ENCODE results near the gene GPR157.
"Not testable (repeated sequence)": the region's sequence is repeated elsewhere in the genome, so short reads cannot be mapped to it uniquely, and the experiment has no call there.

GPR157 gene

GRCh38 chr1:9145021-9145668 lies 16.2 kb upstream of the GPR157 start:
- Histone ChIP-seq H3K27me3 (ENCODE audit: insufficient read depth, low read length) (peaks cover 1% of the 10 kb centered on the region; the same call in 1 of the 2 replicates), H3K79me2 (ENCODE audit: insufficient read depth, low read length) (no peaks in the 10 kb centered on the region), H4K20me1 (ENCODE audit: insufficient read depth, low read length) (no peaks in the 10 kb centered on the region), H3K36me3 (ENCODE audit: insufficient read depth, low read length) (no peaks in the 10 kb centered on the region), H3K4me2 (ENCODE audit: low read length) (no peak overlapping the region), H3K4me3 (ENCODE audit: low read depth, low read length, poor library complexity, severe bottlenecking) (no peak overlapping the region), H3K27ac (ENCODE audit: low read depth, low read length, poor library complexity, severe bottlenecking) (no peak overlapping the region), H3K4me1 (ENCODE audit: insufficient read depth, low read length, severe bottlenecking) (no peaks in the 10 kb centered on the region), H3K9ac (ENCODE audit: low read length) (no peak overlapping the region), H3F3A (ENCODE audit: insufficient read depth, low read length) (no peaks in the 10 kb centered on the region), H2AFZ (ENCODE audit: low read length) (no peak overlapping the region), H3K9me3 (ENCODE audit: low read length) (no peaks in the 10 kb centered on the region), H3K9me2 (ENCODE audit: low read depth, low read length) (no peaks in the 10 kb centered on the region)
- TF ChIP-seq EZH2 (IDR thresholded peaks at IDR 0.05; ENCODE audit: borderline replicate concordance, low read length), result no peak
- TF ChIP-seq, protein P1, sequence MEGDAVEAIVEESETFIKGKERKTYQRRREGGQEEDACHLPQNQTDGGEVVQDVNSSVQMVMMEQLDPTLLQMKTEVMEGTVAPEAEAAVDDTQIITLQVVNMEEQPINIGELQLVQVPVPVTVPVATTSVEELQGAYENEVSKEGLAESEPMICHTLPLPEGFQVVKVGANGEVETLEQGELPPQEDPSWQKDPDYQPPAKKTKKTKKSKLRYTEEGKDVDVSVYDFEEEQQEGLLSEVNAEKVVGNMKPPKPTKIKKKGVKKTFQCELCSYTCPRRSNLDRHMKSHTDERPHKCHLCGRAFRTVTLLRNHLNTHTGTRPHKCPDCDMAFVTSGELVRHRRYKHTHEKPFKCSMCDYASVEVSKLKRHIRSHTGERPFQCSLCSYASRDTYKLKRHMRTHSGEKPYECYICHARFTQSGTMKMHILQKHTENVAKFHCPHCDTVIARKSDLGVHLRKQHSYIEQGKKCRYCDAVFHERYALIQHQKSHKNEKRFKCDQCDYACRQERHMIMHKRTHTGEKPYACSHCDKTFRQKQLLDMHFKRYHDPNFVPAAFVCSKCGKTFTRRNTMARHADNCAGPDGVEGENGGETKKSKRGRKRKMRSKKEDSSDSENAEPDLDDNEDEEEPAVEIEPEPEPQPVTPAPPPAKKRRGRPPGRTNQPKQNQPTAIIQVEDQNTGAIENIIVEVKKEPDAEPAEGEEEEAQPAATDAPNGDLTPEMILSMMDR (IDR thresholded peaks at IDR 0.05; ENCODE audit: low read length), result no peak

DNA sequence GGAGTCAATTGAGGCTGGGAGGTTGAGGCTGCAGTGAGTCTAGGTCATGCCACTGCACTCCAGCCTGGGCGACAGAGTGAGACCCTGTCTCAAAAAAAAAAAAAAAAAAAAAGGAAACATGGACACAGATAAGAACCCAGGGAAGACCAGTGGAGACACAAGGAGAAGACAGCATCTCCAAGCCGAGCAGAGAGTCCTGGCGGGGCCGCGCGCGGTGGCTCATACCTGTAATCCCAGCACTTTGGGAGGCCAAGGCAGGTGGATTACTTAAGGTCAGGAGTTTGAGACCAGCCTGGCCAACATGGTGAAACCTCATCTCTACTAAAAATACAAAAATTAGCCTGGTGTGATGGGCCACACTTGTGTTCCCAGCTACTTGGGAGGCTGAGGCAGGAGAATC lies 15.6 kb upstream of the GPR157 start:
- not testable (repeated sequence) for H3K4me2 ChIP-seq (ENCODE audit: low read length); H3K27me3 ChIP-seq (ENCODE audit: insufficient read depth, low read length); H3K36me3 ChIP-seq (ENCODE audit: insufficient read depth, low read length); H2AFZ ChIP-seq (ENCODE audit: low read length); H3K27ac ChIP-seq (ENCODE audit: low read depth, low read length, poor library complexity, severe bottlenecking); H3K9me2 ChIP-seq (ENCODE audit: low read depth, low read length); H3F3A ChIP-seq (ENCODE audit: insufficient read depth, low read length); H3K9ac ChIP-seq (ENCODE audit: low read length); H3K9me3 ChIP-seq (ENCODE audit: low read length); H4K20me1 ChIP-seq (ENCODE audit: insufficient read depth, low read length); H3K4me1 ChIP-seq (ENCODE audit: insufficient read depth, low read length, severe bottlenecking); H3K4me3 ChIP-seq (ENCODE audit: low read depth, low read length, poor library complexity, severe bottlenecking); H3K79me2 ChIP-seq (ENCODE audit: insufficient read depth, low read length)

DNA sequence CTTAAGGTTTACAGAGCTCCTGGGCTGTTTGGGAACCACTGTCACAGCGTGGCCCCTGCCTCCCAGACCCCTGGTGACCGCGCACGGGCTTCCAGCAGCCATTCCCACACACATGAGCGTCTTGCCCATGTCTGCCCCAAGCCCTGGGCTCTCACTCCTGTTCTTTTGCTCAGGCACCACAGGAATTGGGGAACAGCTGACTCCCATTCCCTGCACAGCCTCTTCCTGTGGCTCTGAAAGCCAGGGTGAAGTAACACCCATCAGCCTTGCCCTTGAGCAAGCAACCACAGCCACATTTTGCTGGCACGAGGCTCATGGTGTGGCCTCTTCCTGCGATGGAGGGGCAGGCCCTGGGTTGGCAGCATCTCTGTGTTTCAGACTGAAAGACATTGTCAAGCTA lies 14.3 kb upstream of the GPR157 start:
- Histone ChIP-seq H3K9ac (ENCODE audit: low read length) (no peak overlapping the region), H3K4me2 (ENCODE audit: low read length) (no peak overlapping the region), H3F3A (ENCODE audit: insufficient read depth, low read length) (no peaks in the 10 kb centered on the region), H3K79me2 (ENCODE audit: insufficient read depth, low read length) (no peaks in the 10 kb centered on the region), H3K4me1 (ENCODE audit: insufficient read depth, low read length, severe bottlenecking) (no peaks in the 10 kb centered on the region), H3K27ac (ENCODE audit: low read depth, low read length, poor library complexity, severe bottlenecking) (no peak overlapping the region), H3K27me3 (ENCODE audit: insufficient read depth, low read length) (no peaks in the 10 kb centered on the region), H3K4me3 (ENCODE audit: low read depth, low read length, poor library complexity, severe bottlenecking) (no peak overlapping the region), H3K9me2 (ENCODE audit: low read depth, low read length) (no peaks in the 10 kb centered on the region), H3K9me3 (ENCODE audit: low read length) (no peaks in the 10 kb centered on the region), H3K36me3 (ENCODE audit: insufficient read depth, low read length) (no peaks in the 10 kb centered on the region), H2AFZ (ENCODE audit: low read length) (no peak overlapping the region), H4K20me1 (ENCODE audit: insufficient read depth, low read length) (no peaks in the 10 kb centered on the region)
- no peak for TF ChIP-seq EZH2 (IDR thresholded peaks at IDR 0.05; ENCODE audit: borderline replicate concordance, low read length)

DNA sequence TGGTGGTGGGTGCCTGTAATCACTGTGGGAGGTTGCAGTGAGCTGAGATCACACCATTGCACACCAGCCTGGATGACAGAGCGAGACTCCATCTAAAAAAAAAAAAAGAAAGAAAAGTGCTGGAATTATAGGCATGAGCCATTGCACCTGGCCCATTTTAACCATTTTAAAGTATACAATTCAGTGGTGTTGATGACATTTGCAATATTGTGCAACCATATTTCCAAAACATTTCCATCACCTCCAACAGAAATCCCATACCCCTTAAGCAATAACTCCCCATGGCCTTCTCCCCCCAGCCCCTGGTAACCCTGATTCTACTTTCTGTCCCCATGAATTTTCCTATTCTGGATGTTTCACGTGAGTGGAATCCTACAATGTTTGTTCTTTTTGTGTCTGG lies 11.0 kb upstream of the GPR157 start:
- Histone ChIP-seq H3K27me3 (ENCODE audit: insufficient read depth, low read length) (no peaks in the 10 kb centered on the region; the same call in 1 of the 2 replicates), H3K27ac (ENCODE audit: low read depth, low read length, poor library complexity, severe bottlenecking) (no peak overlapping the region), H4K20me1 (ENCODE audit: insufficient read depth, low read length) (no peaks in the 10 kb centered on the region), H3K9me3 (ENCODE audit: low read length) (no peaks in the 10 kb centered on the region), H3K4me2 (ENCODE audit: low read length) (no peak overlapping the region), H2AFZ (ENCODE audit: low read length) (no peak overlapping the region), H3K4me3 (ENCODE audit: low read depth, low read length, poor library complexity, severe bottlenecking) (no peak overlapping the region), H3K9ac (ENCODE audit: low read length) (no peak overlapping the region), H3K36me3 (ENCODE audit: insufficient read depth, low read length) (no peaks in the 10 kb centered on the region), H3K79me2 (ENCODE audit: insufficient read depth, low read length) (no peaks in the 10 kb centered on the region), H3F3A (ENCODE audit: insufficient read depth, low read length) (no peaks in the 10 kb centered on the region), H3K9me2 (ENCODE audit: low read depth, low read length) (no peaks in the 10 kb centered on the region), H3K4me1 (ENCODE audit: insufficient read depth, low read length, severe bottlenecking) (no peaks in the 10 kb centered on the region)
- no peak for TF ChIP-seq EZH2 (IDR thresholded peaks at IDR 0.05; ENCODE audit: borderline replicate concordance, low read length)
- TF ChIP-seq, protein P1 (IDR thresholded peaks at IDR 0.05; ENCODE audit: low read length), result no peak
